ENCODE data around the gene HMG20A. TPM values are rescaled to one million over a fixed set of nuclear protein-coding genes. Genes with fewer than 3 reads are reported as not detected.

HMG20A gene
- total and polyA plus RNA-seq, 12 donors, result 14.0 to 57.2 (median 38.9) TPM

GRCh38 chr15:77392762-77393470, 27.8 kb upstream of the HMG20A start:
- WGBS, 4 donors, result 97 to 100% (median 99%) methylated on average over 6 to 7 of the region's 7 CpGs

GRCh38 chr15:77393471-77393840, 27.2 kb upstream of the HMG20A start:
- DNase-seq, result no peak
- Histone ChIP-seq H3K4me1 (replicated peaks in 1 of 2) (peaks cover 4 to 18% of the 10 kb centered on the region in 2 donors), H3K27me3 (no peaks in the 10 kb centered on the region), H3K36me3 (replicated peaks in 1 of 2) (no peaks in the 10 kb centered on the region), H3K9me3 (replicated peaks in 1 of 3) (peaks cover 0 to 12% (median 5%) of the 10 kb centered on the region in 3 donors), H3K4me3 (no peak overlapping the region), H3K27ac (no peak overlapping the region)
- intact Hi-C loops (cut with DNase I), result no loop called here
- no peak for TF ChIP-seq CTCF (IDR thresholded peaks at IDR 0.05)
- no peak for TF ChIP-seq POLR2A (IDR thresholded peaks at IDR 0.05)

More at GRCh38 chr15:77392762-77393470, 27.8 kb upstream of the HMG20A start:
- Histone ChIP-seq H3K27ac (no peak overlapping the region), H3K4me1 (replicated peaks in 1 of 2) (peaks cover 4 to 18% of the 10 kb centered on the region in 2 donors), H3K27me3 (no peaks in the 10 kb centered on the region), H3K36me3 (replicated peaks in 1 of 2) (no peaks in the 10 kb centered on the region), H3K9me3 (replicated peaks in 1 of 3) (peaks cover 0 to 7% (median 5%) of the 10 kb centered on the region in 3 donors), H3K4me3 (no peak overlapping the region)
- TF ChIP-seq CTCF (IDR thresholded peaks at IDR 0.05), result no peak
- DNase-seq, result no peak
- intact Hi-C loops (cut with DNase I), result no loop called here

- peaks cover 4 to 17% of the 10 kb centered on the region in 2 donors for H3K4me1 ChIP-seq (replicated peaks in 1 of 2)
- DNase-seq, result no peak
- 97 to 100% (median 98%) methylated on average over 3 of the region's 3 CpGs for WGBS, 4 donors
- H3K27me3 ChIP-seq, result no peaks in the 10 kb centered on the region
- H3K36me3 ChIP-seq (replicated peaks in 1 of 2), result no peaks in the 10 kb centered on the region
- intact Hi-C loops (cut with DNase I), result no loop called here
- no peak overlapping the region for H3K27ac ChIP-seq
- TF ChIP-seq POLR2A (IDR thresholded peaks at IDR 0.05), result no peak
- TF ChIP-seq CTCF (IDR thresholded peaks at IDR 0.05), result no peak
- no peak overlapping the region for H3K4me3 ChIP-seq
- H3K9me3 ChIP-seq (replicated peaks in 1 of 3), result peaks cover 0 to 30% (median 5%) of the 10 kb centered on the region in 3 donors
Measured at GRCh38 chr15:77395013-77395774, 25.5 kb upstream of the HMG20A start.

- Histone ChIP-seq H3K4me1 (replicated peaks in 1 of 2) (peaks cover 0 to 4% of the 10 kb centered on the region in 2 donors), H3K27ac (no peak overlapping the region), H3K4me3 (no peak overlapping the region), H3K36me3 (replicated peaks in 1 of 2) (no peaks in the 10 kb centered on the region), H3K9me3 (replicated peaks in 1 of 3) (peaks cover 0 to 35% (median 5%) of the 10 kb centered on the region in 3 donors), H3K27me3 (no peaks in the 10 kb centered on the region)
- TF ChIP-seq CTCF (IDR thresholded peaks at IDR 0.05) (no peak), POLR2A (IDR thresholded peaks at IDR 0.05) (no peak)
- 93 to 100% (median 98%) methylated on average over 1 of the region's 1 CpG for WGBS, 4 donors
- no peak for DNase-seq
- intact Hi-C loops (cut with DNase I), result no loop called here
Measured at GRCh38 chr15:77396692-77397091, 24.0 kb upstream of the HMG20A start.

Measured in adrenal gland (tissue), 12 donors.